GM12872 (cell line): ENCODE results near the gene MED13.

Source experiments
- CTCF ChIP-seq: IDR thresholded peaks from 3 replicates; pipeline ENCODE4 v1.5.1; 2011; ENCODE audit warnings: low read depth, mild to moderate bottlenecking, low read length, moderate library complexity; ENCODE audit not compliant: insufficient read depth

The MED13 gene

GRCh38 chr17:62073993-62074392 is 8.9 kb upstream of the MED13 start:
- TF ChIP-seq CTCF: no peak

GRCh38 chr17:62070900-62071299 is 5.8 kb upstream of the MED13 start:
- TF ChIP-seq CTCF: no peak

GRCh38 chr17:62067165-62068145 is 2.4 kb upstream of the MED13 start:
- TF ChIP-seq CTCF: no peak

GRCh38 chr17:62065611-62066468 is 762 bp upstream of the MED13 start:
- peak; percentile 76 for TF ChIP-seq CTCF

GRCh38 chr17:62064029-62064790 is 868 bp downstream of the MED13 start:
- TF ChIP-seq CTCF: no peak

GRCh38 chr17:62062944-62063343 is 2.1 kb downstream of the MED13 start:
- no peak for TF ChIP-seq CTCF
